Measurements from ENCODE around the gene HIVEP2. TPM values are rescaled to one million over a fixed set of nuclear protein-coding genes. Genes with fewer than 3 reads are reported as not detected.

Gene HIVEP2
- total RNA-seq, 2 donors from 2014 or later, result 1.7 to 2.4 TPM

DNA sequence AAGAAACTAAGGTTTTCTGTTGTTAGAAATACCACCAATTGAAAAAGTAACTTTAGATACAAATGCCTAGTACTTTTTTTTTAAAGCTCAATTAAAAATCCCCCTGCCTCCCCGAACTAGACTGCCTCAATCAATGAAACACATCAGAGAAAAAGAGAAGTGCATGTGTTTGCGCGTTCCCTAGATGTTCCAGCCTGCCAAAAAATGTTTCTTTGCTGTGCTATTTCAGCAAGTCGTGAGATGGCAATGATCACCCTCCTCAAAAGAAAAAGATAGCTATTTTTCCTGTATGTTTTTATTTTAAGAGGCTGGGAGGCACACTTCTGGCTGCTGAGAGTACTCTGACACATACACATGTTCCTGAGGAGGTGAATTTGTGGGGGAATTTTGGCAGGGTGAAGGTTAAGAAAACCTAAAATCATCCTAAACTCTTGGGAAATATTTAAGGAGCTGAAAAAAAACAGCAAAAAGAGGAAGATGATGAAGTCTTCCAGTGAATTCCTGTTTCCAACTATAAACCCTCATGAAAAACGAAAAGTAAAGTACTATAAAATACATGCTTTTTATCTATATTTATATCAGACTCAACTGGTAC, 114.8 kb downstream of the HIVEP2 start:
- no peak overlapping the region for H3K27ac Mint-ChIP-seq
- Histone ChIP-seq H3K27ac (ENCODE audit: low read depth, low read length) (no peak overlapping the region), H3K36me3 (ENCODE audit: control insufficient read depth, insufficient read depth, low read length) (no peaks in the 10 kb centered on the region), H3K4me1 (ENCODE audit: control insufficient read depth, insufficient read depth, low read length) (no peaks in the 10 kb centered on the region), H3K4me3 (ENCODE audit: low read length) (no peak overlapping the region), H3K9me3 (ENCODE audit: control insufficient read depth, low read length) (no peaks in the 10 kb centered on the region), H3K9ac (ENCODE audit: extremely low read depth, low read length, poor library complexity, severe bottlenecking) (no peak overlapping the region), H3K27me3 (ENCODE audit: control insufficient read depth, insufficient read depth, low read length, poor library complexity, severe bottlenecking) (no peaks in the 10 kb centered on the region)
- H3K27me3 Mint-ChIP-seq (ENCODE audit: insufficient read depth), result no peaks in the 10 kb centered on the region
- H3K4me3 Mint-ChIP-seq, result no peak overlapping the region
- H3K36me3 Mint-ChIP-seq (ENCODE audit: low read depth), result no peaks in the 10 kb centered on the region
- H3K9me3 Mint-ChIP-seq, result no peaks in the 10 kb centered on the region
- WGBS, 2 experiments (ENCODE audit: insufficient coverage in 1 of 2, insufficient read length in 1 of 2), result 91 to 100% methylated on average over 1 to 5 of the region's 5 CpGs
- H3K4me1 Mint-ChIP-seq, result no peaks in the 10 kb centered on the region
- TF ChIP-seq, protein P1, sequence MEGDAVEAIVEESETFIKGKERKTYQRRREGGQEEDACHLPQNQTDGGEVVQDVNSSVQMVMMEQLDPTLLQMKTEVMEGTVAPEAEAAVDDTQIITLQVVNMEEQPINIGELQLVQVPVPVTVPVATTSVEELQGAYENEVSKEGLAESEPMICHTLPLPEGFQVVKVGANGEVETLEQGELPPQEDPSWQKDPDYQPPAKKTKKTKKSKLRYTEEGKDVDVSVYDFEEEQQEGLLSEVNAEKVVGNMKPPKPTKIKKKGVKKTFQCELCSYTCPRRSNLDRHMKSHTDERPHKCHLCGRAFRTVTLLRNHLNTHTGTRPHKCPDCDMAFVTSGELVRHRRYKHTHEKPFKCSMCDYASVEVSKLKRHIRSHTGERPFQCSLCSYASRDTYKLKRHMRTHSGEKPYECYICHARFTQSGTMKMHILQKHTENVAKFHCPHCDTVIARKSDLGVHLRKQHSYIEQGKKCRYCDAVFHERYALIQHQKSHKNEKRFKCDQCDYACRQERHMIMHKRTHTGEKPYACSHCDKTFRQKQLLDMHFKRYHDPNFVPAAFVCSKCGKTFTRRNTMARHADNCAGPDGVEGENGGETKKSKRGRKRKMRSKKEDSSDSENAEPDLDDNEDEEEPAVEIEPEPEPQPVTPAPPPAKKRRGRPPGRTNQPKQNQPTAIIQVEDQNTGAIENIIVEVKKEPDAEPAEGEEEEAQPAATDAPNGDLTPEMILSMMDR (conservative IDR thresholded peaks at IDR 0.05), result no peak
- no peak for DNase-seq

DNA sequence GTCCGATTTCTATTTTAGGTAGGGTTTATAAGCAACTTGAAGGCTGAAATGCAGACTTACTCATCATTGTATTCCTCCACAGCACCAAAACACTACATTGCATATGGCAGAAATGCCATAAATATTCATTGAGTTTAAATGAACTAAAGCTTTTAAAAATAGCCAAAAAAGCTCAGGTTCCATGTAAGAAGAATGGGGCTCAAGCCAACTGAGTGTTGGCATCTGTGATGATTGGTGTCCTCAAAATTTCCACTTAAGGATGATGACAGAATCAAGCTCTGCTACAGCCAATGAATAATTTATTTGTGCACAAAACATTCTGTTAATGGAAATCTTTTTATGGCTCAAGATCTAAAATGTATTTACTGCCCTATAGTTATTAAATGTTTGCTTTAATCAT, 115.4 kb downstream of the HIVEP2 start:
- WGBS, 2 experiments (ENCODE audit: insufficient coverage in 1 of 2, insufficient read length in 1 of 2), result 100% methylated on average over 1 of the region's 1 CpG; no CpG with 5 or more reads in 1 of the 2 experiments
- H3K4me1 Mint-ChIP-seq, result no peaks in the 10 kb centered on the region
- TF ChIP-seq, protein P1 (conservative IDR thresholded peaks at IDR 0.05), result no peak

DNA sequence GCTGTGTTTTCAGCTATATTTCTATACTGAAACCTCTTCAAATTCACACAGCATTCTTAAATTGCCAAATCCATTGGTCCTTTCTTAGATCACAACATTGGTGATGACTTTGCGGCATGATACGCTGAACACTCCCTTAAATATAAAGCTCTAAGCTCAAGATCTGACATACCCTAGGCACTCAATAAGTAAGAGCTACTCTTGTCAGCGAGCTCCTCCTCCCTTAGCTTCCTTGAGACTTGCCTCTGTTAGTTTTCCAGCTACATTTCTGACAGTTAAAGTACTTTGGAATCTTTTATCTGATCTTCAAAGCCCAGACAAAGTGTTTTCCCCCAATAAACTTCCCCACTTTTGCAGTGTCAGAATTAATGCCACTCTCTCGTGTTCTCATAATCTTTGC, 117.0 kb downstream of the HIVEP2 start:
- no peak overlapping the region for H3K4me3 ChIP-seq (ENCODE audit: low read length)
- DNase-seq, result no peak
- H3K27ac ChIP-seq (ENCODE audit: low read depth, low read length), result no peak overlapping the region
- TF ChIP-seq, protein P1 (conservative IDR thresholded peaks at IDR 0.05), result no peak
- H3K9ac ChIP-seq (ENCODE audit: extremely low read depth, low read length, poor library complexity, severe bottlenecking), result no peak overlapping the region
- H3K9me3 Mint-ChIP-seq, result no peaks in the 10 kb centered on the region
- no peaks in the 10 kb centered on the region for H3K36me3 ChIP-seq (ENCODE audit: control insufficient read depth, insufficient read depth, low read length)
- H3K36me3 Mint-ChIP-seq (ENCODE audit: low read depth), result no peaks in the 10 kb centered on the region
- H3K27ac Mint-ChIP-seq, result no peak overlapping the region
- no peaks in the 10 kb centered on the region for H3K4me1 Mint-ChIP-seq
- no peaks in the 10 kb centered on the region for H3K27me3 Mint-ChIP-seq (ENCODE audit: insufficient read depth)
- H3K4me1 ChIP-seq (ENCODE audit: control insufficient read depth, insufficient read depth, low read length), result no peaks in the 10 kb centered on the region
- H3K27me3 ChIP-seq (ENCODE audit: control insufficient read depth, insufficient read depth, low read length, poor library complexity, severe bottlenecking), result no peaks in the 10 kb centered on the region
- no peak overlapping the region for H3K4me3 Mint-ChIP-seq
- H3K9me3 ChIP-seq (ENCODE audit: control insufficient read depth, low read length), result no peaks in the 10 kb centered on the region
- WGBS, 2 experiments (ENCODE audit: insufficient coverage in 1 of 2, insufficient read length in 1 of 2), result 84 to 91% methylated on average over 4 of the region's 4 CpGs

More for the DNA sequence above, 115.4 kb downstream of the HIVEP2 start:
- Mint-ChIP-seq H3K36me3 (ENCODE audit: low read depth) (no peaks in the 10 kb centered on the region), H3K9me3 (no peaks in the 10 kb centered on the region), H3K4me3 (no peak overlapping the region), H3K27ac (no peak overlapping the region), H3K27me3 (ENCODE audit: insufficient read depth) (no peaks in the 10 kb centered on the region)
- no peak overlapping the region for H3K27ac ChIP-seq (ENCODE audit: low read depth, low read length)
- no peak overlapping the region for H3K9ac ChIP-seq (ENCODE audit: extremely low read depth, low read length, poor library complexity, severe bottlenecking)
- no peaks in the 10 kb centered on the region for H3K4me1 ChIP-seq (ENCODE audit: control insufficient read depth, insufficient read depth, low read length)
- H3K9me3 ChIP-seq (ENCODE audit: control insufficient read depth, low read length), result no peaks in the 10 kb centered on the region
- no peak for DNase-seq
- H3K4me3 ChIP-seq (ENCODE audit: low read length), result no peak overlapping the region
- no peaks in the 10 kb centered on the region for H3K36me3 ChIP-seq (ENCODE audit: control insufficient read depth, insufficient read depth, low read length)
- no peaks in the 10 kb centered on the region for H3K27me3 ChIP-seq (ENCODE audit: control insufficient read depth, insufficient read depth, low read length, poor library complexity, severe bottlenecking)

All from endodermal cell (in vitro differentiated cells).